Adipocyte (in vitro differentiated cells): Measurements from ENCODE around the gene RRAD.
"Not testable (repeated sequence)": the region's sequence is repeated elsewhere in the genome, so short reads cannot be mapped to it uniquely, and the experiment has no call there.

Experiments used
- DNase-seq: peaks from one replicate; pipeline ENCODE4 v3.0.0-alpha.2; 2015; ENCODE audit warnings: low read depth
- H3K27me3 ChIP-seq: replicated peaks from 2 replicates; pipeline ENCODE4 v1.7.0; 2013; ENCODE audit warnings: mild to moderate bottlenecking, low read length, moderate library complexity; ENCODE audit not compliant: control insufficient read depth, insufficient read depth
- H3K36me3 ChIP-seq: 2 replicates; pipeline ENCODE4 v1.7.0; 2013; ENCODE audit warnings: low read length, mild to moderate bottlenecking, moderate library complexity; ENCODE audit not compliant: control insufficient read depth, insufficient read depth, severe bottlenecking
- H3K4me1 ChIP-seq: 2 replicates; pipeline ENCODE4 v1.7.0; 2013; ENCODE audit warnings: mild to moderate bottlenecking, low read length, moderate library complexity; ENCODE audit not compliant: control insufficient read depth, insufficient read depth
- H3K4me3 ChIP-seq: 2 replicates; pipeline ENCODE4 v1.7.0; 2013; ENCODE audit warnings: mild to moderate bottlenecking, low read length, moderate library complexity
- H3K9ac ChIP-seq: 2 replicates; pipeline ENCODE4 v1.7.0; 2013; ENCODE audit warnings: mild to moderate bottlenecking, low read length, moderate library complexity
- H3K9me3 ChIP-seq: 2 replicates; pipeline ENCODE4 v1.7.0; 2013; ENCODE audit warnings: mild to moderate bottlenecking, low read length, moderate library complexity; ENCODE audit not compliant: control insufficient read depth

Gene RRAD

GRCh38 chr16:66959704-66960161, 34.4 kb upstream of the RRAD start:
- Histone ChIP-seq H3K9ac (no peak overlapping the region), H3K36me3 (no peaks in the 10 kb centered on the region), H3K27me3 (peaks cover 9% of the 10 kb centered on the region), H3K4me3 (no peak overlapping the region), H3K4me1 (peaks cover 18% of the 10 kb centered on the region), H3K9me3 (no peaks in the 10 kb centered on the region)
- DNase-seq, result no peak

GRCh38 chr16:66958857-66959703, 33.7 kb upstream of the RRAD start:
- Histone ChIP-seq H3K9ac (no peak overlapping the region), H3K27me3 (peaks cover 3% of the 10 kb centered on the region), H3K4me1 (peaks cover 12% of the 10 kb centered on the region), H3K9me3 (no peaks in the 10 kb centered on the region), H3K4me3 (no peak overlapping the region), H3K36me3 (no peaks in the 10 kb centered on the region)
- no peak for DNase-seq

- not testable (repeated sequence) for H3K36me3 ChIP-seq, H3K27me3 ChIP-seq, H3K4me3 ChIP-seq, DNase-seq, H3K4me1 ChIP-seq, H3K9ac ChIP-seq, H3K9me3 ChIP-seq
Measured at GRCh38 chr16:66956154-66956457, 30.8 kb upstream of the RRAD start.

GRCh38 chr16:66955363-66956153, 30.2 kb upstream of the RRAD start:
- not testable (repeated sequence) for H3K36me3 ChIP-seq, H3K27me3 ChIP-seq, H3K9me3 ChIP-seq, DNase-seq, H3K9ac ChIP-seq, H3K4me3 ChIP-seq, H3K4me1 ChIP-seq

- peaks cover 2% of the 10 kb centered on the region for H3K27me3 ChIP-seq
- H3K36me3 ChIP-seq, result no peaks in the 10 kb centered on the region
- H3K9me3 ChIP-seq, result peaks cover 4% of the 10 kb centered on the region
- no peak overlapping the region for H3K4me3 ChIP-seq
- peak; percentile 89 for DNase-seq
- H3K4me1 ChIP-seq, result peaks cover 6% of the 10 kb centered on the region
- H3K9ac ChIP-seq, result no peak overlapping the region
Measured at GRCh38 chr16:66954097-66954659, 28.8 kb upstream of the RRAD start.

GRCh38 chr16:66953462-66954096, 28.2 kb upstream of the RRAD start:
- H3K4me1 ChIP-seq, result peaks cover 12% of the 10 kb centered on the region
- H3K4me3 ChIP-seq, result no peak overlapping the region
- peaks cover 4% of the 10 kb centered on the region for H3K9me3 ChIP-seq
- peaks cover 8% of the 10 kb centered on the region for H3K27me3 ChIP-seq
- DNase-seq, result no peak
- H3K9ac ChIP-seq, result no peak overlapping the region
- H3K36me3 ChIP-seq, result no peaks in the 10 kb centered on the region

GRCh38 chr16:66952430-66953110, 27.2 kb upstream of the RRAD start:
- peaks cover 21% of the 10 kb centered on the region for H3K4me1 ChIP-seq

GRCh38 chr16:66950971-66951790, 25.8 kb upstream of the RRAD start:
- Histone ChIP-seq H3K9me3 (peaks cover 4% of the 10 kb centered on the region), H3K4me1 (peaks cover 24% of the 10 kb centered on the region), H3K4me3 (no peak overlapping the region), H3K36me3 (no peaks in the 10 kb centered on the region), H3K27me3 (peaks cover 11% of the 10 kb centered on the region), H3K9ac (no peak overlapping the region)
- DNase-seq, result no peak

More at GRCh38 chr16:66952430-66953110, 27.2 kb upstream of the RRAD start:
- Histone ChIP-seq H3K36me3 (no peaks in the 10 kb centered on the region), H3K27me3 (peaks cover 11% of the 10 kb centered on the region), H3K9me3 (peaks cover 4% of the 10 kb centered on the region), H3K9ac (no peak overlapping the region), H3K4me3 (no peak overlapping the region)
- DNase-seq, result no peak

- Histone ChIP-seq H3K9me3 (peaks cover 4% of the 10 kb centered on the region), H3K27me3 (peaks cover 11% of the 10 kb centered on the region), H3K4me1 (peaks cover 24% of the 10 kb centered on the region), H3K36me3 (no peaks in the 10 kb centered on the region), H3K9ac (no peak overlapping the region), H3K4me3 (no peak overlapping the region)
- DNase-seq, result no peak
Measured at GRCh38 chr16:66950437-66950836, 25.1 kb upstream of the RRAD start.

GRCh38 chr16:66949472-66949871, 24.1 kb upstream of the RRAD start:
- no peaks in the 10 kb centered on the region for H3K36me3 ChIP-seq
- H3K27me3 ChIP-seq, result peaks cover 11% of the 10 kb centered on the region
- H3K4me3 ChIP-seq, result no peak overlapping the region
- peaks cover 4% of the 10 kb centered on the region for H3K9me3 ChIP-seq
- DNase-seq, result no peak
- no peak overlapping the region for H3K9ac ChIP-seq
- H3K4me1 ChIP-seq, result peaks cover 24% of the 10 kb centered on the region
